ENCODE results near the gene NAP1L1. TPM values are rescaled to one million over a fixed set of nuclear protein-coding genes. Genes with fewer than 3 reads are reported as not detected.

Gene NAP1L1
- total RNA-seq, 1 experiment from 2014 or later, result 467 TPM

DNA sequence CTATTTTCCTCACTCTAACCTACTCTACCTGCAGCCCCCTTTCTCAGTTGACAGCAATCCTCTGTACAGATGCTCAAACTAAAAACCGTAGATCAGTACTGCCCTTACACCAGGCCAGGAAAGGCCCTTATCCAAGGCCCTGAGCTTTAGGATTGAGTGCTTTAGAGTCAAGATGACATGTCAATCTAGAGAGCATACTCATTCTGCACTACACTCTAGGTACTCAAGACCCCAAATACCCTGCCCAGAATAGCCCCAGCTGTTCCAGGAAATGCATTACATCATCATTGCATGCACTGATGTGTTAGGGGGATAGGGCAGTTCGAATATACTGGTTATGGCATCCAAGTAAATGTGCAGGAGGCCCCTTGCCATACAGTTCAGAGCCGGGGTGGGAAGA is 49.4 kb downstream of the NAP1L1 start:
- DNase-seq, result no peak
- Mint-ChIP-seq H3K9me3 (ENCODE audit: low read depth, unreplicated experiment) (no peaks in the 10 kb centered on the region), H3K27ac (ENCODE audit: unreplicated experiment) (peak overlapping the region; percentile 38), H3K4me3 (ENCODE audit: low read depth, unreplicated experiment) (no peak overlapping the region), H3K4me1 (ENCODE audit: low read depth, unreplicated experiment) (peaks cover 59% of the 10 kb centered on the region), H3K27me3 (ENCODE audit: unreplicated experiment) (no peaks in the 10 kb centered on the region), H3K36me3 (ENCODE audit: insufficient read depth, unreplicated experiment) (peaks cover 45% of the 10 kb centered on the region)
- CTCF ChIA-PET, result interaction anchor here (0.5 to 0.9 kb wide), 2 partner anchors 102 to 214 kb away, joined by 3 to 4 read pairs; no protein-coding TSS in a partner anchor
- intact Hi-C loops (cut with micrococcal nuclease; ENCODE audit: unreplicated experiment), result loop anchor here (5.0 kb wide), 1 partner anchor 422 kb away; no protein-coding TSS in a partner anchor
- TF ChIP-seq, protein P1, sequence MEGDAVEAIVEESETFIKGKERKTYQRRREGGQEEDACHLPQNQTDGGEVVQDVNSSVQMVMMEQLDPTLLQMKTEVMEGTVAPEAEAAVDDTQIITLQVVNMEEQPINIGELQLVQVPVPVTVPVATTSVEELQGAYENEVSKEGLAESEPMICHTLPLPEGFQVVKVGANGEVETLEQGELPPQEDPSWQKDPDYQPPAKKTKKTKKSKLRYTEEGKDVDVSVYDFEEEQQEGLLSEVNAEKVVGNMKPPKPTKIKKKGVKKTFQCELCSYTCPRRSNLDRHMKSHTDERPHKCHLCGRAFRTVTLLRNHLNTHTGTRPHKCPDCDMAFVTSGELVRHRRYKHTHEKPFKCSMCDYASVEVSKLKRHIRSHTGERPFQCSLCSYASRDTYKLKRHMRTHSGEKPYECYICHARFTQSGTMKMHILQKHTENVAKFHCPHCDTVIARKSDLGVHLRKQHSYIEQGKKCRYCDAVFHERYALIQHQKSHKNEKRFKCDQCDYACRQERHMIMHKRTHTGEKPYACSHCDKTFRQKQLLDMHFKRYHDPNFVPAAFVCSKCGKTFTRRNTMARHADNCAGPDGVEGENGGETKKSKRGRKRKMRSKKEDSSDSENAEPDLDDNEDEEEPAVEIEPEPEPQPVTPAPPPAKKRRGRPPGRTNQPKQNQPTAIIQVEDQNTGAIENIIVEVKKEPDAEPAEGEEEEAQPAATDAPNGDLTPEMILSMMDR (IDR thresholded peaks at IDR 0.05; ENCODE audit: unreplicated experiment), result no peak
- no TSS peak for BruUV-seq (replicated peaks)

DNA sequence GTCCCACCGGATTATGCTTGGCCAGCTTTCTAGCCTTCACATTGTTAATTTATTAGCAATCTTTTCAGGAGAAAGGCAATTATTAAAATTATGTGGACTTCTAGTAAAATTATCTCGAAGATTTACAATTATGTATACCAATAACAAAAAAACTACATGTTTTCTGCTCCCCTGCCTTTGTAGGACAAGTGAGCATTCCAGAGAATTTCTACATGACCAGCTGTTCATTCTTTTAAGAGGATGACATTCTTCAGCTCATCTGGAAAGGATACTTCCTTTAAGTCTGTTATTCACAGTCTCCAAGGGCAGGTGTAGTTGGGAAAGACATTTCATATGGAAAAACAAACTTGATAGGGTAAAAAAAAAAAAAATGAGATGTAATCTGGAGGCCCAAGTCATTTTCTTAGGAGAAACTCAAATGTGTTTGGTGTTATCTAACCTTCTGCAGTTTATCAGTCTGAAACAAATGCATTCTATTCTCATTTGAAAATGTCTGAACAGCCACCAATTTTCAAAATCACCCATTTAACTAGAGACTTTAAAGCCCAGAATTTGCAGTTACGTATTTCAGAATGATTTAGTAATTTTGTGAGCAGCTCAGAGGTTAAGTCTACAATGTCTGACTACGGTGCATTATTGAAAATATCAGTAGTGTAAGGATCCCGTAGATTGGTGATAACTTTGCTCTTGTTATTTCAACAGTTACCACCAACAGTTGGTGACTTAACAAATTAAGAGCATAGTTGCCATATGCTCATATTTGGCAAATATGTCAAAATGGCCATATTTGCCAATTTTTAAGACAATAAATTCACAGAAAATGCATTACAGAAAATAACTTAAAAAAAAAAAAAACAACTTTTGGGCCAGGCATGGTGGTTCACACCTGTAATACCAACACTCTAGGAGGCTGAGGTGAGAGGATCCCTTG is 51.1 kb downstream of the NAP1L1 start:
- Mint-ChIP-seq H3K27ac (ENCODE audit: unreplicated experiment) (peak overlapping the region; percentile 98), H3K36me3 (ENCODE audit: insufficient read depth, unreplicated experiment) (peaks cover 62% of the 10 kb centered on the region), H3K4me1 (ENCODE audit: low read depth, unreplicated experiment) (peaks cover 48% of the 10 kb centered on the region), H3K4me3 (ENCODE audit: low read depth, unreplicated experiment) (peak overlapping the region; percentile 86), H3K27me3 (ENCODE audit: unreplicated experiment) (no peaks in the 10 kb centered on the region), H3K9me3 (ENCODE audit: low read depth, unreplicated experiment) (no peaks in the 10 kb centered on the region)
- TF ChIP-seq, protein P1 (IDR thresholded peaks at IDR 0.05; ENCODE audit: unreplicated experiment), result no peak
- intact Hi-C loops (cut with micrococcal nuclease; ENCODE audit: unreplicated experiment), result no loop called here
- CTCF ChIA-PET, result interaction anchor here (0.6 to 2.7 kb wide), 4 partner anchors 13 to 139 kb away, joined by 3 to 17 read pairs (median 3); no protein-coding TSS in a partner anchor
- DNase-seq, result no peak
- BruUV-seq (replicated peaks), result no TSS peak

GRCh38 chr12:76032043-76032981 is 52.2 kb downstream of the NAP1L1 start:
- CTCF ChIA-PET, result interaction anchor here (0.5 to 2.7 kb wide), 19 partner anchors 12 to 521 kb away, joined by 3 to 17 read pairs (median 4); partner anchors contain the start of gene KRR1
- TF ChIP-seq, protein P1 (IDR thresholded peaks at IDR 0.05; ENCODE audit: unreplicated experiment), result no peak
- no TSS peak for BruUV-seq (replicated peaks)
- peak overlapping the region; percentile 98 for H3K27ac Mint-ChIP-seq (ENCODE audit: unreplicated experiment)
- no peaks in the 10 kb centered on the region for H3K9me3 Mint-ChIP-seq (ENCODE audit: low read depth, unreplicated experiment)
- peaks cover 38% of the 10 kb centered on the region for H3K4me1 Mint-ChIP-seq (ENCODE audit: low read depth, unreplicated experiment)
- intact Hi-C loops (cut with micrococcal nuclease; ENCODE audit: unreplicated experiment), result no loop called here
- DNase-seq, result peak; percentile 40
- H3K4me3 Mint-ChIP-seq (ENCODE audit: low read depth, unreplicated experiment), result peak overlapping the region; percentile 86
- H3K36me3 Mint-ChIP-seq (ENCODE audit: insufficient read depth, unreplicated experiment), result peaks cover 70% of the 10 kb centered on the region
- no peaks in the 10 kb centered on the region for H3K27me3 Mint-ChIP-seq (ENCODE audit: unreplicated experiment)

All from Calu3 (cell line).